Fibroblast of peridontal ligament (primary cell): ENCODE data around the gene ENTPD3.

Source experiments
- DNase-seq: peaks from one replicate; pipeline ENCODE4 v3.0.0-alpha.2; 2010; ENCODE audit errors: extremely low read depth

Gene ENTPD3

GRCh38 chr3:40404591-40405198 lies 17.7 kb downstream of the ENTPD3 start:
- no peak for DNase-seq

- DNase-seq, result no peak
These were observed 20.0 kb downstream of the ENTPD3 start for GRCh38 chr3:40407007-40407406.

GRCh38 chr3:40407611-40408010 lies 20.6 kb downstream of the ENTPD3 start:
- DNase-seq, result no peak

GRCh38 chr3:40414270-40414669 lies 27.3 kb downstream of the ENTPD3 start:
- no peak for DNase-seq

GRCh38 chr3:40417845-40418543 lies 31.0 kb downstream of the ENTPD3 start:
- no peak for DNase-seq

GRCh38 chr3:40422861-40423260 lies 35.9 kb downstream of the ENTPD3 start:
- no peak for DNase-seq

- no peak for DNase-seq
These were observed 40.2 kb downstream of the ENTPD3 start for GRCh38 chr3:40427045-40427669.

GRCh38 chr3:40432793-40433192 lies 45.8 kb downstream of the ENTPD3 start:
- DNase-seq, result no peak

- no peak for DNase-seq
These were observed 50.9 kb downstream of the ENTPD3 start for GRCh38 chr3:40437889-40438288.

- no peak for DNase-seq
These were observed 58.1 kb downstream of the ENTPD3 start for GRCh38 chr3:40445062-40445461.

- DNase-seq, result no peak
These were observed 58.9 kb downstream of the ENTPD3 start for GRCh38 chr3:40445880-40446279.

GRCh38 chr3:40450438-40450837 lies 63.5 kb downstream of the ENTPD3 start:
- no peak for DNase-seq

GRCh38 chr3:40451551-40451950 lies 64.6 kb downstream of the ENTPD3 start:
- DNase-seq, result no peak

- DNase-seq, result no peak
These were observed 65.1 kb downstream of the ENTPD3 start for GRCh38 chr3:40452057-40452456.

GRCh38 chr3:40452562-40452875 lies 65.5 kb downstream of the ENTPD3 start:
- DNase-seq, result no peak

- DNase-seq, result peak; percentile 98
These were observed 66.1 kb downstream of the ENTPD3 start for GRCh38 chr3:40452876-40453730.

GRCh38 chr3:40453933-40454332 lies 66.9 kb downstream of the ENTPD3 start:
- no peak for DNase-seq

- no peak for DNase-seq
These were observed 68.3 kb downstream of the ENTPD3 start for GRCh38 chr3:40455328-40455727.

- no peak for DNase-seq
These were observed 69.4 kb downstream of the ENTPD3 start for GRCh38 chr3:40456279-40456939.

- peak; percentile 96 for DNase-seq
These were observed 70.2 kb downstream of the ENTPD3 start, which contains the start of gene RPL14 for GRCh38 chr3:40456940-40457823. RPL14 (plus strand) TSS chr3:40457339; CDS start chr3:40457472, 133 bp downstream.

GRCh38 chr3:40458473-40458872 lies 71.5 kb downstream of the ENTPD3 start:
- no peak for DNase-seq
